T-helper 2 cell (primary cell): ENCODE data around the gene LGI4.

ENCODE experiments used
- DNase-seq, 5 experiments: peaks; one replicate each; pipeline versions ENCODE4 v3.0.0 to v3.0.0-alpha.2; 2012 to 2022
- total RNA-seq, 2 donors: gene quantifications; one replicate each; lab custom pipeline; 2026; lab: John Stamatoyannopoulos, UW

The LGI4 gene
- total RNA-seq, result 1.3 to 2.8 reads per million in 2 donors

DNA sequence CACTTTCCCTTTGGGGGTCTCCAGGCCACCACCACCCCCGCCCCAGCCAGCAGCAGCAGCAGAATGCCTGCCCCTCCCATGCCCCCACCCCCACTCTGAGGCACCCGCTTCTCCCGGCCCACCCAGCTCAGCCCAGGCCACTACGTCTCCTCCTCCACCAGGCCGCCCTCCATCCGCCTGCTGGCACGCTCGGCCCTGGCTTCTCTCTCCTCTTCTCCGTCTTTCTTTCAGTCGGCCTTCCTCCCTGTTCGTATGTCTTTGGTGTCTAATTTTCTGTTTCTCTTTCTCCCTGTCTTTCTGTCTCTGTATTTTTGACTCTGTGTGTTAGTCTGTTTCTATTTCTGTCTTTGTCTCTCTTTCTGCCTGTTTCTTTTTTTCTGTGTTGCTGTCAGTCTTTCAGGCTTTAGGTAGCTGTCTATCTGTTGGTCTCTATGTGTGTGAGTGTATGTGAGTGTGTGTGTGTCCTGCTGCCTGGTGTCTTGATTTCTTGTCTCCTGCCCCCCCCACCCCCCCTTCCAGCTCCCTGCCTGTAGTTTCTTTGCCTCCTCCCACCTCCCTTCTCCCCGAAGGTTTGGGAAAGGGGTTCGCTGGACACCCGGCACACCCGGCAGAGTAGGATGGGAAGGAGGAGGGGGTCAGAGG is at the start of gene LGI4:
LGI4 (minus strand) TSS at position 459 of the 642 bp plus-strand sequence; CDS start at position 80, 379 bp downstream.
- no peak for DNase-seq

DNA sequence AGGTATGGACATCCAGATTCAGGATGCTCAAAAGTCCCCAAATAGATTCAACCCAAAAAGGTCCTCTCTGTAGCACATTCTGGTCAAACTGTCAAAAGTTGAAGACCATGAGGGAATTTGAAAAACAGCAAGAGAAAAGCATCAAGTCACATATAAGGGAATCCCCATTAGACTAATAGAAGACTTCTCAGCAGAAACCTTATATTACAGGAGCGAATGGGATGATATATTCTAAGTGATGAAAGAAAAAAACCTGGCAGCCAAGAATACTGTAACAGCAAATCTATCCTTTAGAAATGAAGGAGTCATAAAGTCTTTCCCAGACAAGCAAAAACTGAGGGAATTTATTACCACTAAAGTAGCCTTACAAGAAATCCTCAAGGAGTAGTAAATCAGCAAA is 49.4 kb upstream of the LGI4 start:
- no peak for DNase-seq

GRCh38 chr19:35181387-35181786 is 46.5 kb upstream of the LGI4 start:
- DNase-seq, result no peak

DNA sequence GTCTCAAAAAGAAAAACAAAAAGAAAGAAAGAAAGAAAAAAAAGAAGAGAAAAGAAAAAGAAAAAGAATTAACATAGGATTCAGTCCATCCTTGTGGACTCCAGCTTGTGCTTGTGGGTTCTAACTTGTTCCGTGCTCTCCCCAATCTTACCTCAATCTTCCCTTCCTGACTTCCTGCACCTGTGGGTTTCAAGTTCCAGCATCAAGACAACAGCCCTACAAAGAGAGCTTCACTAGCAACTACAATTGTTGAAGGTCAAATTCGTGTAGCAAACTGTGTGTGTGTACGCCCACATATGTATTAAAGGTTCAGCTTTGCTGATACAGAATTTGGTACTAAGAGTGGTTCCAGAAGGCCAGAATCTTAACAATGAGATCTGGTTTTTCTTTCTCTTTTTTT is 45.0 kb upstream of the LGI4 start:
- DNase-seq, result no peak

DNA sequence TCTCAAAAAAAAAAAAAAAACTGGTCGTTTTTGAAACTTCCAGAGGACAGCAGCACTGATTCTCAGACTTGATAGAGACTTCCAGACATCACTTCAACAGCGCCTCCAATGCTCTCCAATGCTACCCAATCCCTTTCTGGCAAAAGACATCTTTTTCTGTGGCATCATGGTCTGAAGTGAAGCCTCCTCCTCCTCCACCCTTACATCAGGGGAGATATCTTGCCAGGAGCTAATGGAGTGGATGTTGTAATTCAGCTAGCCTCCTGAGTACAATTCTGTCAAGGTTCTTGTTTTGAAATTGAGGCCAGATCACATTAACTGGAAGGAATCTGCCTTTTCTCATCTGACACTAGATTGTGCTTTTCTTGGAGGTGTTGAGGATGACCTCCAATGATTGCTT is 43.8 kb upstream of the LGI4 start:
- DNase-seq, result no peak

DNA sequence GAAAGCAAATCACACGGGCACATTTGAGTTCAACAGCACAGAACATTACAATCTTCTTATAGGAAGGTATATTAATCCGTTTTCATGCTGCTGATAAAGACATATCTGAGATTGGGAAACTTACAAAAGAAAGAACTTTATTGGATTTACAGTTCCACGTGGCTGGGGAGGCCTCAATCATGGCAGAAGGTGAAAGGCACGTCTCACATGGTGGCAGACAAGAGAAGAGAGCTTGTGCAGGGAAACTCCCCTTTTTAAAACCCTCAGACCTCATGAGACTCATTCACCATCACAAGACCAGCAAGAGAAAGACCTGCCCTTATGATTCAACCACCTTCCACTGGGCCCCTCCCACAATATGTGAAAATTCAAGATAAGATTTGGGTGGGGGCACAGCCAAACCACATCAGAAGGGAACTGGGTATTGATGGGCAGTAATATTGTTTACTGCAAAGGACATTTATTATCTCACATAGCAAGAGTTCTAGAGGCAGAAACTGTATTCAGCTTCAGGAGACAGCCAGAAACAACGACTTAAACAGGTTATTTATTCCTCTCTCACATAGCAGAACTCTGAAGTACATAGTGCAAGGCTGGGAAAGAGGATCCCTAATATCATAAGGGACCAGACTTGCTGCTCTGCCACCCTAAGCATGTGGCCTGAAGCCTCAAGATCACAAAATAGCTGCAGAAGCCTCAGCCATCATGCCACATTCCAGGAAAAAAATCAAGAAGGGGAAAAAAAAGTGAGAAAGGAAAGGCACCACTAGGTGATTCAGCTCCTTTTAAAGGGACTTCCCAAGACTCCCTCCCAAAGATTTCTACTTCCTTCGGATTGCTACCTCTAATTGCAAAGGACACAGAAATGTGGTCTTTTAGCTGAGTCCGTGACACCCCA is 42.8 kb upstream of the LGI4 start:
- DNase-seq, result no peak

GRCh38 chr19:35176181-35176570 is 41.3 kb upstream of the LGI4 start:
- DNase-seq, result no peak

GRCh38 chr19:35174226-35174625 is 39.4 kb upstream of the LGI4 start:
- no peak for DNase-seq

DNA sequence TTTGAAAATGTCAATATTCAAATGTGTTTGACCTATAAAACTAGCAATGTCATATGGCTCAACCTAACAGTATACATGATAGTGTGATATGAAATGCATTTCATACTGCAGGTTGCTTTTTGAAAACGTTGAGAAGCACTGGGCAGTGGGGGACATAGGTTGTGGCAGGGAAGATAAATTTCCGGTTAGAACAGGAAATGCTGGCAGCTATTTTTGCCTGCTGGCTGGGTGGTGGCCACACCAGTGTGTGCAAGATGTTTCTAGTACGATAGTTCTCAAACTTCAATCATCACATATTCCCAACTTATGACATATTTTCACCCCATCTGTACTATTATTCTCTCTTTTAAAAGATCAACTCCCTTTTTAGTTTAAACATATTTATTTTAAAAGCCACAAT is 36.9 kb upstream of the LGI4 start:
- DNase-seq, result peak in 1 of 5 experiments; percentile 56

DNA sequence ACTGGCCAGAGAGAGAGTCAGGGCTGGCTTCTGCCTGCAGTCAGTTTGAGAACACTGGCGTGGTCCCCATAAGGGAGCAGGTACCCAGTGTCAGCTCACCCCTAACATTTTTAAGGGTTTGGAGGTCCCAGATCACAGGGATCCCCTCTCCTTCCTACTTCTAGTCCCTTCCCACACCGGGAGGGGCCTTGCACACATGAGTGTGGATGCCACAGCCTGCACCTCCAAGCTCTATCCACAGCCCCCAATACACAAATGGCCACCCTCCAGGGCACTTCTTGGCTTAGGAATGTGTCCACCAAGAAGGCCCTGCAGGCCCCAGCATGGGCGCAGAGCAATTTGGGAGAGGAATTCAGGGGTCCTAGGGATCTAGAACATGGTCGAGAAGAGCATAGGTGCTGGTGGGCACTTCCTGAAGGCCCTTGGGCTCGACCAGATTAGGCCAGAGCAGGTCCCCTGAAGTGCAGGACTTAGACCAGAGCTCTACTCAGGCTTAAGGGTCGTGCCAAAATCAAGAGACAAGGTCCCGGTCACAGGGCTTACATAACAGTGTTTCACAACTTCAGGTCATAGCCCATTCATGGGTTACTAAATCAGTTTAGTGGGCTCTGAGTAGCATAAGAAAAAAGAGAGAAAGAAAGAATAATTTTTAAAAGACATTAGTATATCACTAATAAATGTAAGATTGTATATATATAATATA is 35.7 kb upstream of the LGI4 start:
- no peak for DNase-seq

GRCh38 chr19:35169221-35169995 is 34.5 kb upstream of the LGI4 start:
- peak in 1 of 5 experiments; percentile 18 for DNase-seq

DNA sequence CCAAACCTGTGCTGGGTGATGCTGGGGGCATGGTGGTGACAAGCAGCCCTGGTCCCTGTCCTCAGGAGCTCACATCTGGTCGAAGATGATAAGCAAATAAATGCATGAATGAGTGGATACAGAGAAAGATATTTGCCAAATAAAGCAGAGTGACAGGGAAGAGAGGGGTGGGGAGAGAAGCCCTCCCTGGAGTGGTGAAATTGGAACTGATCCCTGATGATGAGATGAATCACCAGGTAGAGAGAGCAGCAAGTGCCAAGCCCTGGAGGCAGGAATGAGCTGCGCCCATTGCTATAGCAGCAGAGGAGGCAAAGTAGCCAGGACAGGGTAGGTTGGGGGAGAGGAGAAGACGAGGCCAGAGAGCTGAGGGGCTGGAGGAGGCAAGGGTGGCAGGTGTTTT is 33.3 kb upstream of the LGI4 start:
- DNase-seq, result no peak

DNA sequence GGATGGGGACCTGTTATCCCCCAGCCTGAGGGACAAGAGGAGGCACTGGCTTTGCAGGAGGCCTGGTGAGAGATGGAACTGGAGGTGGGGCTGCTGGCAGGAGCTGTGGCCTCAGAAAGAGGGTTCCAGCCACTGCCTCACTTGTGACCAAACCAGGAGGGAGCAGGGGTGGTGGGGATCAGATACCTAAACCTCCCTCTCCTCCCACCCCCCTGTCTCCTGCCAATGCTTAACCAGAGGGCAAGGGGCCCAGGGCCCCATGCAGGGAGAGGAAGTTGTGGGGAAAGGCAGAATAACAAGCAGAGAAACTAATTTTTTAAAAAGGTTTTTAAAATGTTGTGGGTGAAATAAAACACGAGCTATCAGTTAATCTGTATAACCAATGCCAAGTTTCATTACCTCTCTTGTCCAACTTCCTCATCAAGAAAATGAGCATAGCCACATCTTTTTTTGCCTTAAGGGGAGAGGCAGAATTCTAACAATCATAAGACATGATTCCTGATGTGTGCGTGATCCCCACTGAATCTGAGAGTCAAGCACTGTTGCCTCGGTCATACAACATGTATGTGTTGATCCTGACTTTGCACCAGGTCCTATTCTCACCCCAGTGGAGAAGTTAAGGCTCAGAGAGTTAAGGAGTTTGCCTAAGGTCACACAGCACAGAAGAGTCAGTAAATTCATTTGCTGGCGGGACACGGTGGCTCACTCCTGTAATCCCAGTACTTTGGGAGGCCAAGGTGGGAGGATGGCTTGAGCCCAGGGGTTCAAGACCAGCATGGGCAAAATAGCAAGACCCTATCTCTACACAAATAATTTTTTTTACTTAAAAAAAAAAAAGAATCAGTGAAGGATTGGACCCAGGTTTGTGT is 32.6 kb upstream of the LGI4 start:
- peak in 1 of 5 experiments; percentile 84 for DNase-seq

DNA sequence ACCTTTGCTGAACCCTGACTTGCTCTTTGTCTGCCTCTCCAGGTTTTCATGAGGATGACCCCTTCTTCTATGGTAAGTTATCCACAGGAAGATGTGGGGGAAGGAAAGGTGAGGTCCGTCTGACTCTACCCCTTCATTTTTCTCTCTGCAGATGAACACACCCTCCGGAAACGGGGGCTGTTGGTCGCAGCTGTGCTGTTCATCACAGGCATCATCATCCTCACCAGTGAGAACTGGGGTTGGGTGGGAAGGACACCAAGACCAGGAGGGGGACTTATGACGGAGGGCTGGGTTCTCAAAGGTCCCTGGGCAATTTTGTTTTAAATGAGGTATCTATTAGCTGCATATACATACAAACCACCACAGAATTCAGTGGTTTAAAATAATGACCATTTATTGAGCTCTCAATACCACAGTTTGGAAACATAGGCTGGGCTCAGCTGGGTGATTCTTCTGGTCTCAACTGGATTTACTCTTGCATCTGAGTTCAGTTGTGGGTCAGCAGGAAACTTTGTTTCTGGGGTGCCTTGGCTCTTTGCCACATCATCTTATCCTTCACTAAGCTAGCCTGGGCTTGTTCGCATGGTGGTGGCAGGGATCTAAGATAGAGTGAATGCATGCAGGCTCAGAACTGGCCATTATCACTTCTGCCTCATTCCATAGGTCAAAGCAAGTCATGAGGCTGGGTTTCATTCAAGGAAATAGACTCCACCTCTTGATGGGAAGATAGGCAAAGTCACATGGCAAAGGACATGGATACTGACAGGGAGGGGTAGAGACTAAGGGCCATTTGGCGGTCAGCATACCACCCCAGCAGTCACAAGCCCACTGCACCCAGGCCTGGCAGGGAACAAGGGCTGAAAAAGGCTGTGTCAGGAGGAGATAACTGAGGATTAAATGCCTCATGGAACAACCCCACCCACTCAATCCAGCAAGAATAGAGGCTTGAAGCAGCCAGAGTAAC is 31.5 kb upstream of the LGI4 start:
- DNase-seq, result no peak

DNA sequence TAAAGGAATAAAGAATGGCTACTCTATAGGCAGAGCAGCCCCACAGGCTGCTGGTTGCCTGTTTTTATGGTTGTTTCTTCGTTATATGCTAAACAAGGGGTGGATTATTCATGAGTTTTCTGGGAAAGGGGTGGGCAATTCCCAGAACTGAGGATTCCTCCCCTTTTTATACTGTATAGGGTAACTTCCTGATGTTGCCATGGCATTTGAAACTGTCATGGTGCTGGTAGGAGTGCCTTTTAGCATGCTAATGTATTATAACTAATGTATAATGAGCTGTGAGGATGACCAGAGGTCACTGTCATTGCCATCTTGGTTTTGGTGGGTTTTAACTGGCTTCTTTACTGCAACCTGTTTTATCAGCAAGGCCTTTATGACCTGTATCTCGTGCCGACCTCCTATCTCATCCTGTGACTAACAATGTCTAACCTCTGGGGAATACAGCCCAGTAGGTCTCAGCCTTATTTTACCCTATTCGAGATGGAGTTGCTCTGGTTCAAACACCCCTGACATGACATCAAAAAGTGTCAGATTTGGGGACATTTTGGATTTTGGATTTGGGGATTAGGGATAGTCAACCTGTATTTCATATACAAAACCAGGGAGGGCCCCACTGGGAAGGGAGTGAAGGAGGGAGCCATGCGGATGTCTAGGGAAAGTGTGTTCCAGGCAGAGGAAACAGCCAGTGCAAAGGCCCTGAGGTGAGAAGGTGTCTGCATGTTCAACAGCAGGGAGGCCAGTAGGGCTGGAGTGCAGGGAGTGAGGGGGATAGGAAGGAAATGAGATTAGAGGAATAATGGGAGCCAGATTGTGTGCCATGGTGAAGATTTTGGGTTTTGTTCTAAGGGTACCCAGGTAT is 30.6 kb upstream of the LGI4 start:
- DNase-seq, result no peak

DNA sequence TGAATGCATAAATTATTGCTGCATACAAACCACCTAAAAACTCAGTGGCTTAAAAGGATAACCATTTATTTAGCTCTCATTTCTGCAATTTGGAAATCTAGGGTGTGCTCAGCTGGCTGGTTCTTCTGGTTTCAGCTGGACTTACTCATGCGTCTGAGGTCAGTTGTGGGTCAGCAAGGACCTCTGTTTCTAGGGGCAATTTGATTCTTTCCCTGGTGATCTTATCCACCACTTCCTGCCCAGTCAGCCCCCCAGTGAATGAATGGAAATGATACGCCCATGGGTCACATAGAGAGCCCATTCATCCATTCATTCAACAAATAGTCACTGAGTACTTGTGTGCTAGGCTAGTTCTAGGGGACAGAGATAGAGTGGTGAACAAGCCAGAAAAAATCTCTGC is 29.6 kb upstream of the LGI4 start:
- no peak for DNase-seq

DNA sequence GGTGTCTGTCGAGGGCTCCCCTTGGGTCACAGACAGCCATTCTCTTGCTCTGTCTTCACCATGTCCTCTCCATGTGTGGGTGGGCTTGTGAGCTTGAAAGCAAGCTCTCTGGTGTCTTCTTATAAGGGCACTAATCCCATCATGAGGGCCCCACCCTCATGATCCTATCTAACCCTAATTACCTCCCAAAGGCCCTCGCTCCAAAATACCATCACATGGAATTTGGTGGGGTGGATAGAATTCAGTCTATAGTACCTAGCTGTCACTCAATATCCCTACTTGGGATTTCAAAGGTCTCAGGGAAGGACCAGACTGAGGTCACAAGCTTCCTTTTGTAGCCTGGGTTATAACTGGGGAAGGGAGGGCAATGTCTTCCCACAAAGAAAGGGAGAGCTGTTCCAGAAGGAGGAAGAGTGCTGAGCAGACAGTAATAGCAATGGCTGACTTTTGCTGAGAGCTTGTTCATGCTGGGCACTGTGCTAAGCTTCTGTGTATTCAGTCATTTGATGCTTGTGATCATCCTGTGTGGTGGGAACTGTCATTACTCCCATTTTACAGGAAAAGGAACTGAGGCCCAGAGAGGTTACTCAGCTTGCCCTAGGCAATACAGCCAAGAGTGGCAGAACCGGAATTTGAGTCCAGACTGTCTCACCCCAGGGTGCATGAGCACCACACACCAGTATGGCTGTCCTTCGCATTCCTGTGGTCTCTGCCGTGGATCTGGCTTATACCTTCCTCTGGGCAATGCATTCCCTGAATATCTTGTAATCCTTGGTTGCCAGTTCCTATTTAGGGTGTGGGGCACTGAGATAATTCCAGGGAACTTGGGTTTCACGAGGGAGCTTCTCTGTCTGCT is 27.8 kb upstream of the LGI4 start:
- DNase-seq, result no peak

DNA sequence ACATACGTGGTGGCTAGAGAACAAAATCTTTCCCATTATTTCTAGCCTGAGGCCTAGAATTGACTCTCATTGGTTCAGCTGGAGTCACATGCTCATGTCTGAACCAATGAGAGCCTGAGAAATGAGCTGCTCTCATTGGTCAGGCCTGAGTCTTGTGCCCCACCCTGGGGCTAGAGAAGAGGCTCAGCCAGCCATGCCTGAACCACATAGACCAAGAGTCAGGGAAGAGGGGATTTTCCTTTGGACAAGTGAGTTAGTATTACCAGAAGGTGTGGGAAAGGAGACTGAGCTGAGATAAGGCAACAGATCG is 26.5 kb upstream of the LGI4 start:
- DNase-seq, result no peak
